ENCODE results near the gene ALX3. TPM values are rescaled to one million over a fixed set of nuclear protein-coding genes. Genes with fewer than 3 reads are reported as not detected.

ALX3 gene
- total RNA-seq, 4 donors from 2014 or later = not detected

DNA sequence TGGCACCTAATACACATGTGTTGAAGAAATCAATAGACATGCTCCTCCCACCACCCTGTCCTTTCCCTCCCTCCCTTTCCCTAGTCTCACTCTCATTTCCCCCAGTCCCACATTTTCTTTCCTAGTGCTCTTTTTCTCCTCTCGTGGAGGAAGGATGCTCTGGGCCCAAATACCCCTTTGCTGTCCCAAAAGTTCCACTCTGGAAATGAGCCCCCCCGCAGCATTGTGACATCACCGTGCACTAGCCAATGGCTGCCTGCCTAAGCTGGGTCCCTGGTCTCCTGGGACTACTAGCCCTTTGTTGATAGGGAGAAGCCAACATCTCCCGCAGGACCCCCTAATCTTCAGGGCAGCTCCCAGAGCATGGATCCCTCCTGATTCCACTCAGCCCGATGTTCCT is 41.7 kb upstream of the ALX3 start, which contains the start of gene UBL4B:
Gene UBL4B, plus strand, starts transcription at position 301 of the 400 bp plus-strand sequence. Its CDS starts 92 bp downstream, at position 393.
- TF ChIP-seq, protein P1, sequence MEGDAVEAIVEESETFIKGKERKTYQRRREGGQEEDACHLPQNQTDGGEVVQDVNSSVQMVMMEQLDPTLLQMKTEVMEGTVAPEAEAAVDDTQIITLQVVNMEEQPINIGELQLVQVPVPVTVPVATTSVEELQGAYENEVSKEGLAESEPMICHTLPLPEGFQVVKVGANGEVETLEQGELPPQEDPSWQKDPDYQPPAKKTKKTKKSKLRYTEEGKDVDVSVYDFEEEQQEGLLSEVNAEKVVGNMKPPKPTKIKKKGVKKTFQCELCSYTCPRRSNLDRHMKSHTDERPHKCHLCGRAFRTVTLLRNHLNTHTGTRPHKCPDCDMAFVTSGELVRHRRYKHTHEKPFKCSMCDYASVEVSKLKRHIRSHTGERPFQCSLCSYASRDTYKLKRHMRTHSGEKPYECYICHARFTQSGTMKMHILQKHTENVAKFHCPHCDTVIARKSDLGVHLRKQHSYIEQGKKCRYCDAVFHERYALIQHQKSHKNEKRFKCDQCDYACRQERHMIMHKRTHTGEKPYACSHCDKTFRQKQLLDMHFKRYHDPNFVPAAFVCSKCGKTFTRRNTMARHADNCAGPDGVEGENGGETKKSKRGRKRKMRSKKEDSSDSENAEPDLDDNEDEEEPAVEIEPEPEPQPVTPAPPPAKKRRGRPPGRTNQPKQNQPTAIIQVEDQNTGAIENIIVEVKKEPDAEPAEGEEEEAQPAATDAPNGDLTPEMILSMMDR (IDR thresholded peaks at IDR 0.05; ENCODE audit: low read depth) = no peak

DNA sequence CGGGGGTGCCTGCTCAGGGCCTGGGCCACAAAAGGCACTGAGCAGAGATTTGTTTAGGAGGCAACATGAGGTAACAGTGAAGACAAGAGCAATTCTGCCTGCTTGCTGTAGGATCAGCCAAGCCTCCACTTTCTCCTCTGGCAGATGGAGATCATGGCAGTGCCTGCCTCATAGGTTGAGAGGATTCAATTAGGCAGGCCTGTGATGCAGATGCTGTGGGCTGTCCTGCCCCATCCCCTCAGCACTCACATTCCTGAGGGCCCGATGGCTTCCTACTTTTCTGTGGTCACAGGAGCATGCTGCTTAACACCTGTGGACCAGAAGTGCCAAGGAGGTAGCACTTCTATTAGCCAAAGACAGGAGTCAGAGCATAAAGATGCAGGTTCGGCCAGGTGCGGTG is 40.6 kb upstream of the ALX3 start:
- TF ChIP-seq, protein P1 (IDR thresholded peaks at IDR 0.05; ENCODE audit: low read depth) = no peak

DNA sequence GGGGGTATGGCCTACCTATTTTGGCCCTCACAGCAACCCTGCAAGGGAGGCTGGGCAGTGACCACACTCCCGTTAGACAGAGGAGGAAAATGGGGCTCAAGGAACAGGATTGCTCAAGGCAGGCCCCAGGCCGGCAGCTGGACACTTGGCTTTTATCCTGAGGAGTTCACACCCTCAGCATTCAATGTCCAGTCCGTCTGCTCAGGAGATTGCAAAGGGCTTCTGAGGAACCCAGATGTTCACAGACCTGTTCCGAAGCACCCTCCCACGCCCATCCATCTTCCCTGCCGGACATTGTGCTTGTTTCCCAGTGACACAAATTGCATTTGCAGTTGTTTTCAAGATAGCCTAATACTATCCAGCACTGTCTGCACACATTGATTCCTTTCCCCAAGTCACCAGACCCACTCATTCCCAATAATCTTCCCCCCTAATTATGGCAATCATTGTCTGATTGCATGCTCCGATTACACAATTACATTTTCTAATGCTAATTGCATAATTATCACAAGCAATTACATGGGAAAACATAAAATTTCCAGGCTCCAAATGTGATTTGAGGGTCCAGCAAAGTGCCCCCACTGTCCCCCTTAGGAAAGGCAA is 37.5 kb upstream of the ALX3 start:
- TF ChIP-seq, protein P1 (IDR thresholded peaks at IDR 0.05; ENCODE audit: low read depth) = no peak

DNA sequence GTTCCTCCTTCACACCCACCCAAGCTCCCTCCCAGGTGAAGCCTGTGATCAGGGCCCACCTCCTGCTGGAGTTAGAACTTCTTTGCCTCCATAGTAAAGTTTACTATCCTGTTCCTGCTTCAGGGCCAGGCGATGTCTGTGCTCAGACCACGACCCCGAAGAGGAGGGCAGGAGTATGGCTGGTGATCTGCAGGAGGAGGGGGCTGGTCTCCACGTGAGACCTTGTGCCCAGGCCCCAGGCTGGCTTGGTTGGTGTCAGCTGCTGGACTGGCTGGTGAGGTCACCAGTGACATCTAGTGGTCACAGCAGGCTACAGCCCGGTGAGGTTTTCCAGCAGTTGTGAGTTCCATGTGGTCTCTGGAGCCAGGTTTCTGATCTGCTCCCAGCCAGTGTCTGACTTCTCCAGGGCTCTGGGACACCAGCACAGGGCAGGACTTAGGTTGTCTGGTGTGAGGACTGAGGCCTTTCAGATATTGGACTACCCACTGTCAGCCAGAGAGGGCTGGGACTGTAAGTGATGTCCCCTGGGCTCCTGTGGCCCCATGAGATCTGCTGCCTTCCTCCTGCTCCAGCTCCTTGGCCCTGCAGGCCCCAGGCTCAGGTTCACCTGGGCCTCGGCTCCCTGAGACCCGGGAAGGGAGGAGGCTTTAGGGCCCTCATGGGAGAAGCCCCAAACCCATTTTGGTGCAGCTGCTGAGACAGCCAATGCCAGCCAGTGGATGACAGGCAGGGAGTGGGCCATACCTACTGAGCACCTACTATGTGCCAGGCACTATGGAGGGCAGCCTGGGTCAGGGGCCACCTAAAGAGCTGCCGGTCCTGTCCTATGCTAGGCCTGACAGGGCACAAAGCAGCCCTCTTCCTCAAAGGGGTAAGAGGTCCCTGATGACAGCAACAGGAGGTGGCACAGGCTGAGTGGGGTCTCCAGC is 35.8 kb upstream of the ALX3 start:
- TF ChIP-seq, protein P1 (IDR thresholded peaks at IDR 0.05; ENCODE audit: low read depth) = no peak

DNA sequence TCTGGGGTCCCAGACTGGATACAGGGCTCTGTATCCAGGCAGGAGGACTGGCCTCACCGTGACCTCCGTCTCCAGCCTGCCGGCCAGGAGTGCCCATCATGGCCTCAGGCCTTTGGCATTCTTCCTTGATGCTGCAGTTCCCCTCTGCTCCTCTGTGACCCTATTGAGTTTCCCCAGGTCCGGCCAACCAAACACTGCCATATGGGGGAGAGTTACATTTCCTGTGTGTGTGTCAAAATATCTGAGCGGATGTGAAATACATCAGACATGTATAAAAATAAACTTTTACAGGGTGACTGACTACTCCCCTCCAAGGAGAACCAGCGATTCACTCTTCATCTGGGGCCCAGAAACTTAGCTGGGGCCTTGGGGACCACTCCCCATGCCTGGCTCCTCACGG is 31.6 kb upstream of the ALX3 start:
- TF ChIP-seq, protein P1 (IDR thresholded peaks at IDR 0.05; ENCODE audit: low read depth) = no peak

DNA sequence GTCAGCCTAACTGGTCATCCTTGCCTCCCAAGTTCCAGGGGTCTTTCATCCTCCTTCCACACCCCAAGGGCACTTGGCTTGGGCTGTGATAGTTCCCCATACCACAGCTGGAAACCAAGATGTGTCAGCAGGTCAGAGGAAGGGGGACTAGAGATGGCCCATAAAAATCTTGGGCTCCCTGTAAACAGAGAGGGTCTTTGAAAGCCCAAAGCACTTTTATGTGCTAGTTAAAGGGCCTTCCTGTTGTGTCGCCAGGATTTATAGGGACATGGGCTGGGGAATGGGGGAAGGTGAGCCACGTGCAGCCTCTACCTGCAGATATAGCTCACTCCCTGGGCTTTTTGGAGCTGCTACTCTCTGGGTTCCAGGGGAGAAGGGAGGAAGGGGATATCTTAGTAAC is 29.9 kb upstream of the ALX3 start:
- TF ChIP-seq, protein P1 (IDR thresholded peaks at IDR 0.05; ENCODE audit: low read depth) = no peak

Data from subcutaneous adipose tissue (tissue), 4 donors.